ENCODE measurements around the gene POTEG.
"Not testable (repeated sequence)": the region's sequence is repeated elsewhere in the genome, so short reads cannot be mapped to it uniquely, and the experiment has no call there.

POTEG gene

DNA sequence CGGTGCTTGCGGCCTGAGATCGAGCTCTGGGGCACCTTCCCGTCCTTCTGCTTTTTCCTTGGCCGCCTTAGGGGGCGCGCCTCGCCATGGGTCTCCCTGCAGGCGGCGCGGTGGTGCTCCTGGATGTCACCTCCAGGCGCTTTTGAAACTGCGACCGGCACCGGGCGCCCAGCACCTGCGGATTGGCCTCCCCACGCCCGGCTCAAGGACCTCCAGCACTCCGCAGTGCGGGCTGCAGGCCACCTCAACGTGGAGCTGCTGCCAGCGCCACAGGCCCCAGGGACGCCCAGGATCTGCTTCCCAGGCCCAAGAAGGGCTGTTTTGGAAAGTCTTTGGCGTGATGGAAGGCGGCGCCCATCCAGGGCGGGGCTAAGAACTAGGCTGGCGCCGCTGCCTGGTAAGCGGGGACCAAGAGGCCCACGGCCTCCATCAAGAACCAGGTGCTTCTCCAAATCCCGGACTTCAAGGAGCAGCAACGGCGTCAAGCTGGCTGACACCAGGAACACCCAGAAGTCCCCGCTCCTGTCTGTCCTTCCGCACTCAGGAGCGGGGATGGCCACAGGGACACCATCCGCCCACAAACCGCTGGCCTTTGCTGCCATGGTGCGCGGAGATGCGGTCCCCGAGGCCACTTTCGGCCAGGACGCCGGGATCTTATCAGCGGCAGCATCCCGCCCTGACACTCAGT, 61.2 kb downstream of the POTEG start:
- not testable (repeated sequence) for H3K36me3 ChIP-seq (ENCODE audit: control insufficient read depth, insufficient read depth, low read length); H4K5ac ChIP-seq (ENCODE audit: low read length); H2BK120ac ChIP-seq (ENCODE audit: low read depth, low read length); H3K79me2 ChIP-seq (ENCODE audit: control insufficient read depth, insufficient read depth, low read length); H2BK15ac ChIP-seq (replicated peaks; ENCODE audit: low read depth); H3K9ac ChIP-seq (ENCODE audit: low read length); H3K56ac ChIP-seq (ENCODE audit: low read length); H3K4me1 ChIP-seq (ENCODE audit: control insufficient read depth, low read depth, low read length); H3K4ac ChIP-seq (ENCODE audit: low read depth, low read length); H3K23ac ChIP-seq (ENCODE audit: low read length); H3K18ac ChIP-seq (ENCODE audit: low read length); H3K27ac ChIP-seq (ENCODE audit: low read depth, low read length); H3K79me1 ChIP-seq (ENCODE audit: low read length); H2AK5ac ChIP-seq (ENCODE audit: low read length); H2BK5ac ChIP-seq (ENCODE audit: low read length); DNase-seq; H4K8ac ChIP-seq (ENCODE audit: low read depth, low read length); H3K4me2 ChIP-seq (ENCODE audit: low read length); H3K4me3 ChIP-seq (ENCODE audit: low read length); H3K27me3 ChIP-seq (ENCODE audit: insufficient read depth, low read length, poor library complexity)
- no CpG with 5 or more reads among the region's 49 CpGs for WGBS (ENCODE audit: extremely low coverage, insufficient coverage, low lambda C conversion rate)

DNA sequence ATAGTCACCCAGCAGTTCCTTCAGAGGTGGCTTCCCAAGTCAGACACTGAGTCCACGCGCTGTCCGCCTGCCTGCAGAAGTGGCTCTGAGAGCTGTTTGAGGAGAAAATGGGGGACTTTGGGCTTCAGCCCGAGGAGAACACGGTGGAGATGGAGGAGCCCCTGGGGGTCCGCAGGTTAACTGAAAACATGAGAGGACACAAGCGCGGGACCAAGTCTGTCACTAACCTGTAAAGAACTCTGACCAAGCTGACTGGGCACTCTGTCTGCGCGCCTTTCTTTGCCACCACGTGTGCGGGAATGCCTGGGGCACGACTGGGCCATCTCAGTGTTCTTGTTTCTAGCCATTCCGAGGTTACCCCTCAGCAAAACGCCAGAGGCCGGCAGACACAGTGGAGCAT, 62.4 kb downstream of the POTEG start:
- WGBS (ENCODE audit: extremely low coverage, insufficient coverage, low lambda C conversion rate): no CpG with 5 or more reads among the region's 16 CpGs

DNA sequence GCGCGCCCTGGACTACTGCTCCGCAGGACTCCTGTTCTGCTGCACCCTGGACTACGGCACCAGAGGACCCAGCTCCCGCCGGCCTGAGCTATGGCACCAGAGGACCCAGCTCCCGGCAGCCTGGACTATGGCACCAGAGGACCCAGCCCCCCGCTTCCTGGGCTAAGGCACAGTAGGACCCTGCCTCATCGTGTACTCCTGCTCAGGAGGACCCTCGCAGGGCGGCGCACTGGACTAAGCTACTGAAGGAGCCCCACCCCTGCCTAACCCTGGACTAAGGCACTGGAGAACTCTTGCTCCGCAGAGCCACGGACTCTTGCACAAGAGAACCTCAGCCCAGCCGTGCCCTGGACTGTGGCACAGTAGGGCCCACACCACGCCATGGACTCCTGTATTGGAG, 71.3 kb downstream of the POTEG start:
- not testable (repeated sequence) for H2BK5ac ChIP-seq (ENCODE audit: low read length); H3K79me2 ChIP-seq (ENCODE audit: control insufficient read depth, insufficient read depth, low read length); H3K9ac ChIP-seq (ENCODE audit: low read length); H3K27me3 ChIP-seq (ENCODE audit: insufficient read depth, low read length, poor library complexity); DNase-seq; H2AK5ac ChIP-seq (ENCODE audit: low read length); H3K4me2 ChIP-seq (ENCODE audit: low read length); H4K8ac ChIP-seq (ENCODE audit: low read depth, low read length); H3K4me1 ChIP-seq (ENCODE audit: control insufficient read depth, low read depth, low read length); H3K36me3 ChIP-seq (ENCODE audit: control insufficient read depth, insufficient read depth, low read length); H3K56ac ChIP-seq (ENCODE audit: low read length); H3K79me1 ChIP-seq (ENCODE audit: low read length); H3K27ac ChIP-seq (ENCODE audit: low read depth, low read length); H3K4ac ChIP-seq (ENCODE audit: low read depth, low read length); H2BK120ac ChIP-seq (ENCODE audit: low read depth, low read length); H3K23ac ChIP-seq (ENCODE audit: low read length); H3K4me3 ChIP-seq (ENCODE audit: low read length); H4K5ac ChIP-seq (ENCODE audit: low read length); H2BK15ac ChIP-seq (replicated peaks; ENCODE audit: low read depth); H3K18ac ChIP-seq (ENCODE audit: low read length)
- WGBS (ENCODE audit: extremely low coverage, insufficient coverage, low lambda C conversion rate): no CpG with 5 or more reads among the region's 16 CpGs

More for the DNA sequence above, 62.4 kb downstream of the POTEG start:
- H2BK5ac ChIP-seq (ENCODE audit: low read length); H2BK15ac ChIP-seq (replicated peaks; ENCODE audit: low read depth); H3K27ac ChIP-seq (ENCODE audit: low read depth, low read length); H3K4me3 ChIP-seq (ENCODE audit: low read length); H2BK120ac ChIP-seq (ENCODE audit: low read depth, low read length); H2AK5ac ChIP-seq (ENCODE audit: low read length); H3K9ac ChIP-seq (ENCODE audit: low read length); H4K5ac ChIP-seq (ENCODE audit: low read length); H3K79me2 ChIP-seq (ENCODE audit: control insufficient read depth, insufficient read depth, low read length); H3K4me2 ChIP-seq (ENCODE audit: low read length); H3K27me3 ChIP-seq (ENCODE audit: insufficient read depth, low read length, poor library complexity); H3K23ac ChIP-seq (ENCODE audit: low read length); H3K79me1 ChIP-seq (ENCODE audit: low read length); H3K4me1 ChIP-seq (ENCODE audit: control insufficient read depth, low read depth, low read length); H3K36me3 ChIP-seq (ENCODE audit: control insufficient read depth, insufficient read depth, low read length); H3K18ac ChIP-seq (ENCODE audit: low read length); H3K4ac ChIP-seq (ENCODE audit: low read depth, low read length); H4K8ac ChIP-seq (ENCODE audit: low read depth, low read length); DNase-seq; H3K56ac ChIP-seq (ENCODE audit: low read length): not testable (repeated sequence)

DNA sequence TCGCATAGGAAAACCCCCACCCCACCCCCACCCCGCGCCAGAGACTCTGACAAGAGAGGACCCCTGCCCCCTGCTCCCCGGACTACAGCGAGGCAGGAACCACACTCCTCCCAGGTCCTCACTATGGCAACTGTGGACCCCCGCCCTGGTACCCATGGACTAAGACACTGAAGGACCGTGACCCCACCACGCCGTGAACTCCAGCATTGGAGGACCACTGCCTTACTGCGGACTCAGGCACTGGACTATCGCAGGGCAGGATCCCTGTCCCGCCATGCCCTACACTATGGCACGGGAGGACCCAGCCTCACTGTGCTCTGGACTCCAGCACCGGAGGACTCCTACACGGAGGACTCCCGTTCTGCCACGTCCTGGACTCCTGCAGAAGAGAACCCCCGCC, 71.8 kb downstream of the POTEG start:
- not testable (repeated sequence) for H3K4me2 ChIP-seq (ENCODE audit: low read length); H3K79me1 ChIP-seq (ENCODE audit: low read length); H3K18ac ChIP-seq (ENCODE audit: low read length); DNase-seq; H2BK15ac ChIP-seq (replicated peaks; ENCODE audit: low read depth); H2BK5ac ChIP-seq (ENCODE audit: low read length); H2AK5ac ChIP-seq (ENCODE audit: low read length); H3K9ac ChIP-seq (ENCODE audit: low read length); H3K4me1 ChIP-seq (ENCODE audit: control insufficient read depth, low read depth, low read length); H3K27ac ChIP-seq (ENCODE audit: low read depth, low read length); H3K4ac ChIP-seq (ENCODE audit: low read depth, low read length); H4K5ac ChIP-seq (ENCODE audit: low read length); H3K4me3 ChIP-seq (ENCODE audit: low read length); H3K79me2 ChIP-seq (ENCODE audit: control insufficient read depth, insufficient read depth, low read length); H3K36me3 ChIP-seq (ENCODE audit: control insufficient read depth, insufficient read depth, low read length); H4K8ac ChIP-seq (ENCODE audit: low read depth, low read length); H2BK120ac ChIP-seq (ENCODE audit: low read depth, low read length); H3K23ac ChIP-seq (ENCODE audit: low read length); H3K27me3 ChIP-seq (ENCODE audit: insufficient read depth, low read length, poor library complexity); H3K56ac ChIP-seq (ENCODE audit: low read length)
- no CpG with 5 or more reads among the region's 18 CpGs for WGBS (ENCODE audit: extremely low coverage, insufficient coverage, low lambda C conversion rate)

DNA sequence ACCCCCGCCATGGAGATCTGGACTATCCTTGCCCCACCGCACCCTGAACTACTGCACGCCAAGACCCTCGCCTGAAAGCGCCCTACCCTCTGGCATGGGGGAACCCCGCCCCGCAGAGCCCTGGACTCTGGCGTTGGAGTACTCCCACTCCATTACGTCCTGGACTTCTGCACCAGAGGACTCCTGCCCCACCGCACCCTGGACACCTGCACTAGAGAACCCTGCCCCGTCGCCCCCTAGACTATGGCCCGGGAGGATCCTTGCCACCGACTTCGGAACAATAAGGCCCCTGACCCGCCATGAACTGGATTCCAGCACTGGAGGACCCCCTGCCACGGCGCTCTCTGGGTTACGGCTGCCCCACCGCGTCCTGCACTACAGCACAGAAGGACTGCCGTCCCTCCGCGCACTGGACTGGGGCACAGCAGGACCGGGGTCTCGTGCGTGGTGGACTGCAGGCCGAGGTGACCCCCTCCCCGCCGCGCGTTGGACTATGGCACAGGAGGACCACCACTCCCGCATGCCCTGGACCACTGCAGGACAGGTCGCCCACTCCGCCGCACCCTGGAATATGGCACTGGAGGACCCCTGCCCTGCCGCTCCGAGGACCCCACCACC, 72.4 kb downstream of the POTEG start:
- WGBS (ENCODE audit: extremely low coverage, insufficient coverage, low lambda C conversion rate): no CpG with 5 or more reads among the region's 38 CpGs
- not testable (repeated sequence) for H3K27ac ChIP-seq (ENCODE audit: low read depth, low read length); H2BK120ac ChIP-seq (ENCODE audit: low read depth, low read length); H2AK5ac ChIP-seq (ENCODE audit: low read length); H3K36me3 ChIP-seq (ENCODE audit: control insufficient read depth, insufficient read depth, low read length); H3K23ac ChIP-seq (ENCODE audit: low read length); H3K4me3 ChIP-seq (ENCODE audit: low read length); H3K9ac ChIP-seq (ENCODE audit: low read length); H3K79me2 ChIP-seq (ENCODE audit: control insufficient read depth, insufficient read depth, low read length); H3K4me1 ChIP-seq (ENCODE audit: control insufficient read depth, low read depth, low read length); H4K5ac ChIP-seq (ENCODE audit: low read length); H3K4ac ChIP-seq (ENCODE audit: low read depth, low read length); H3K27me3 ChIP-seq (ENCODE audit: insufficient read depth, low read length, poor library complexity); H2BK15ac ChIP-seq (replicated peaks; ENCODE audit: low read depth); H4K8ac ChIP-seq (ENCODE audit: low read depth, low read length); H3K4me2 ChIP-seq (ENCODE audit: low read length); H3K56ac ChIP-seq (ENCODE audit: low read length); DNase-seq; H3K18ac ChIP-seq (ENCODE audit: low read length); H3K79me1 ChIP-seq (ENCODE audit: low read length); H2BK5ac ChIP-seq (ENCODE audit: low read length)

Data from mesendoderm (in vitro differentiated cells).